ENCODE data around the gene NMNAT2.
A peak's percentile ranks its signal among the peaks of the same experiment; 100 is the strongest.
"Not testable (repeated sequence)": the region's sequence is repeated elsewhere in the genome, so short reads cannot be mapped to it uniquely, and the experiment has no call there.

The NMNAT2 gene

DNA sequence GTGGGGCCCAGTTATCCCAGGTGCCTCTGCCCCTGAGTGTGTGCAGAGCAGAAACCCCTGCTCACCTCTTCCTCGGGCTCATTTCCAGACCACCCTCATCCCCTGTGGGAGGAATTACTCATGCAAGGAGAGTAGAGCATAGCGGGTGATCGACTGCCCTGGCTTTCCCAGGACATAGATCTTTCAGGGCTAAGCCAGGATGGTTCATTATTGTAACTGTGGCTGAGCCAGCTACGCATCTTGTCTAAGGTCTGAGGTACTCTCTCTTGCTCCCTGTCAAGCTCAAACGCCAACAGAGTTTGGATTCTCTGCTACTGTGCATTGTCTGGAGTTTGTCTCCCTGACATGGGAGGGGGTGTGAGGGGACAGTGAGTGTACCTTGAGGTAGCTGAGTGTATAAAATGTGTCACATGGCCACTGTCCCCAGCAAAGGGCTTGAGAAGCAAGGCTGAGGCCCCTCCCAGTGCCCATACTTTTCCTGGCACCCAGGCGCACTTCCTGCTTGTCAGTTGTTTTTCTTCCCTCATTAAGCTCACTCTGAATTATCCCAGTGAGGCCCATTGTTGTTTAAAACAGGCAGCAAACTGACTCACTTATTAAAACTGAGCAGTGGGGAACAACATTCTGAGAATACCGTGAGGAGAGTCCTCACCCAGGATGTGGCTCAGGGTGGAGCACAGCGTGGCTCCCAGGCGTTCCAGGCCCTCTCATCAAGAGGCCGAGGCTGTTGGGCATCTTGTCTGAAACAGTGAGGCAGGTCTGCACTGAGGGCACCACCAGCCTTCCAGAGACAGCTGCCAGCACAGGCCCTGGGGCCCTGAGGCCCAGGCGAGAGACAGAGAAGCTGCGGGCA lies 139.2 kb downstream of the NMNAT2 start:
- in situ Hi-C loops (cut with HindIII; ENCODE audit: low pct_ligation_motif_present, low pct_unique_long_range_greater_than_20kb, low sequenced_read_pairs): no loop called here
- DNase-seq: no peak

DNA sequence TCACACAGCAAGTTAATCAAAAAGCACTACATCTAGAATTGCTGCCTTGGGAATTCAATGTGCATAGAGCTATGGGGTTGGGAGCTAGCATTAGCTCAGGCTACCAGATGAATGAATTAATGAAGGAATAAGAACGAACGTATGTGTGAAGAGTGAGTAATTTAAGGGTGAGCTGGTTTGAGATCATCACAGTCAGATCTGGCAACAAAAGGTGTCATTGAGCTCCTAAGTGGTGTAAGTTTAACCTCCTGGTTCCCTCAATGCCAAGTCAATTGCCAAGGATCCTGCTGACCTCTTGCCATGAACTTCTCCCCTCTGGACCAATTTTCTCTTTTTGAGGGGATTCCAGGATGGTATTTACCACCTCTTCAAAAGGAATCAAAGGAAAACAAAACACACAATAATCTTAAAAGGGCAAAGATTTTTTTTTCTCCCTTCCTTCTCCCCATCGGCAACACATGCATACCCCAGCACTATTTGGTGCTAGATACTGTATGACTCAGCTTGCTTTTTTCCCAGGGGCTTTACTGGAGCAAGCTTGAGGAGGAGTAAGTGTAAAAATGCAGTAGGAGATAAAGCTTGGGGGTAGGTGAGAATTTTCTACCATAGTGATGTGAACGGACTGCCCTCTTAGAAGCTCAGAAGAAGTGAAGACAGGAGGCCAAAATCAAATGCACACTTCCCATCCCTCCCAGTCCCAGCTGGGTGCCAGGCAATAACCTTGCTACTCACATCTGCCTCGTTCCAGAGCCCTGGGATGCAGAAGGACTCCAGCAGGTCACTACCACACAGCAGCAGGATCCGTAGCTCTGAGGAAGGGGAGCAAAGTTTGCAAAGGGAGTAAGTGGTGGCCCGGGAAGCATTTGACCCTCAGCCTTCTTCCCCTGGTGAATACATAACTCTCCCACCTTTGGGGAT lies 140.1 kb downstream of the NMNAT2 start:
- DNase-seq: no peak
- in situ Hi-C loops (cut with HindIII; ENCODE audit: low pct_ligation_motif_present, low pct_unique_long_range_greater_than_20kb, low sequenced_read_pairs): no loop called here

DNA sequence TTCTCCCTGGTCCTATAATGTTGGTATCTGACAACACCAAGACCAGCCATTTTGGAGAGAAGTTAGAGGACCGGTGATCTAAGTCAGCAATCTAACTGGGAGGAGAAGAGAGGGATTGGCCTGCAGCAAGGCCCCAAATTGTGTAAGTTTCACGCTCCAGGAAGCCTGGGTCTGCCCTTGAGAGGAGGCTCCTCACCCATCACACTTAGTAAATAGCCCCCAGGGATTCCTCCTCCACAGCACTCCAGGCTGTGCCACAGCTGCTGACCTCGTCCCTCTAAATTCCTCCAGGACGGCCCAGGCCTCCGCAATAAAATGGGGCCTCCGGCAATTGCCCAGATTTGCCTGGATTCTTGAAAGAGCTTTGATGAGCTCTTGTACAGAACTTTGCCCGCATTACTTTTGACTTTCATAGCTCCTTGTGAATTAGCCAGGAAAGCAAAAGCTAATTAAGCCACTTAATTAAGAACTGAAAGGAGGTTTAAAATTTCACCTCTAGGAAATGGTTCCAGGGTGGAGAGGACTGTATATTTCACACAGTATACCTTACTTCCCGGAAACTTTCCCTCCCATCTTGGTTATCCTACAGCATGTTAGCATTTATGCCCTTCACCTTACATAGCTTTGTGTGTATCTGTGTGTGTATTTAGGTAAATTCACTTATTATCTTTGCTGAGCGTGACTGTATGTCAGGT lies 141.6 kb downstream of the NMNAT2 start:
- in situ Hi-C loops (cut with HindIII; ENCODE audit: low pct_ligation_motif_present, low pct_unique_long_range_greater_than_20kb, low sequenced_read_pairs): no loop called here
- no peak for DNase-seq

DNA sequence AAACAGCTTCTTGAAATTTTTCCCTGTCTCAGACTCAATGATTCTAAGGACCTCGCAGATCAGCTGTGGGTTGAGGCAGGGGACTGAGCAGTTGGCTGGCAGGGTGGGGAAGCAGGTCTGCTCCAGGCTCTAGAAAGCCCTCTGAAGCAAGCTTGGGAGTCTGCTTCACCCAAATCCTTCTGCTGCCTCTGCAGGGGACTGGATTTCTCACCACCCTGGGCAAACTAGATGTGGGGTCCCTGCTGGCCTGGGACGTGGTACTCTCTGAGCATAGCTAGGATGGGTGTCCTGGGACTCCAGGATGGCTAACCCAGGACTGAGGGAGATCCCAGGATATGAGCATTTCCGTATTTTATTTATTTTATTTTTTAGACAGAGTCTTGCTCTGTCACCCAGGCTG lies 142.9 kb downstream of the NMNAT2 start:
- no peak for DNase-seq
- in situ Hi-C loops (cut with HindIII; ENCODE audit: low pct_ligation_motif_present, low pct_unique_long_range_greater_than_20kb, low sequenced_read_pairs): no loop called here

DNA sequence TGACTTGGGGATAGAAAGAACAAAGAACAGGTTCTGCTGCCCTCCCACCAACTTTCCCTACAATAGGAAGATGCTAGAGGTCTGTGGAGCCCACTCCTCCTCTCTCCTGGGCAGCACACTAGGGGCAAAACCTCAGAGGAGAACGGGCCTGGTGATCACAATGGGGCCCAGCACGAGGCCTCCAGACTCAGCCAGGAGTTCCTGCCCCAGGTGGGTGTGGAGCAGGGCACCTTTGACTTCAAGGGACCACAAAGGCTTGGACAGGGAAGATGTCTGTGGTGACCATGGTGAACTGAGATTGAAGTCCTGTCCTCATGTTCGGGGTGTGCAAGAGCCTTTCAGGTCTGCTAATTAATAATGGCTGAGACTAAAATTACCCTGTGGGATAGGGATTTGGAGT lies 143.3 kb downstream of the NMNAT2 start:
- DNase-seq: no peak
- in situ Hi-C loops (cut with HindIII; ENCODE audit: low pct_ligation_motif_present, low pct_unique_long_range_greater_than_20kb, low sequenced_read_pairs): no loop called here

DNA sequence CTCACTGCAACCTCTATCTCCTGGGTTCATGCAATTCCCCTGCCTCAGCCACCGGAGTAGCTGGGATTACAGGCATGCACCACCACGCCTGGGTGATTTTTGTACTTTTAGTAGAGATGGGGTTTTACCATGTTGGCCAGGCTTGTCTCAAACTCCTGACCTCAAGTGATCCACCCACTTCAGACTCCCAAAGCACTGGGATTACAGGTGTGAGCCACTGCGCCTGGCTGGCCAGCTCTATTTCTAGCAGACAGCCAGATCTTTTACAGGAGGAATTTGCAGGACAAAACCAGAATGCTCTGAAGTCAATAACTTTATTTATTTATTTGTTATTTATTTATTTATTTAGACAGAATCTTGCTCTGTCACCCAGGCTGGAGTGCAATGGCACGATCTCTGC lies 144.2 kb downstream of the NMNAT2 start:
- in situ Hi-C loops (cut with HindIII; ENCODE audit: low pct_ligation_motif_present, low pct_unique_long_range_greater_than_20kb, low sequenced_read_pairs): not testable (repeated sequence)

DNA sequence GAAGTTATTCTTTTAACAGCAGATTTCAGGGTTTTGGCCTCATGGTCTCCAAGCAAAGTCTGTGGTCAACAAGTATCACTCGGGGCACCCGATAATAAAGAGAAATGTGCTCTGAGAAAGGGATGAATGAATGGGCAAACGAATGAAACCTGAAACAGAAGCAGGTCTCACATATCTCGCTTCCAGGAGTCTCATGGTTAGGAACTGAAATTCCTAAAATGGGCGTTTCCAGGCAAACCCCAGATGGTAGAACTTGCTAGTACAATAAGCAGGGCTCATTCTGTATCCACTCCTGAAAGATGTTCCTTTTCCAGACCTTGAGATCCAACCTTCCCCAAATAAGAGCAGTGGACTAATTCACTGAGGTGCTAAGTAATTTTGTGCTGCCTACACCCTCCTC lies 144.9 kb downstream of the NMNAT2 start:
- in situ Hi-C loops (cut with HindIII; ENCODE audit: low pct_ligation_motif_present, low pct_unique_long_range_greater_than_20kb, low sequenced_read_pairs): no loop called here
- DNase-seq: no peak

More for the DNA sequence above, 144.2 kb downstream of the NMNAT2 start:
- not testable (repeated sequence) for DNase-seq

DNA sequence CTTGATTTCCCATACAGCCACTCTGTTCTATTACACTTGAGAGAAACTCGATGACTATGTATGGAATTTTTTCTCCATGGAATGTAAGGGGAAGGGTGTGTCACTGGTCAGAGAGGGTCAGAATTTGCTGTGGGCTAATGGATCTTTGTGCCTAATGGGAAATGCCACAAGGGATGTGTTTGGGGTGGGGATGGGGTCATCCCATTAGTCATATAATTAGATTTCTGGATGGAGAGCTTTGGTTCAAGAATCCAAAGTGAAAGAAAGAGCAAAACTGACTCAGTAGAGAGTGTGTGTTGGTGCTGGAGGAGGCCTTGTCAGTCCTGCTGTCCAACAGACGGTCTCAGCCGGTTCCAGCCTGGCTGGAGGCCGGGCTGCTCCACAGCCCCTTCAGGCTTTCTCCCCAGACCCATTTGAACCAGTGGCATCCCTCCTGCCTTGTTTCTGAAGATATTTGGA lies 145.8 kb downstream of the NMNAT2 start:
- peak; percentile 36 for DNase-seq
- in situ Hi-C loops (cut with HindIII; ENCODE audit: low pct_ligation_motif_present, low pct_unique_long_range_greater_than_20kb, low sequenced_read_pairs): no loop called here

DNA sequence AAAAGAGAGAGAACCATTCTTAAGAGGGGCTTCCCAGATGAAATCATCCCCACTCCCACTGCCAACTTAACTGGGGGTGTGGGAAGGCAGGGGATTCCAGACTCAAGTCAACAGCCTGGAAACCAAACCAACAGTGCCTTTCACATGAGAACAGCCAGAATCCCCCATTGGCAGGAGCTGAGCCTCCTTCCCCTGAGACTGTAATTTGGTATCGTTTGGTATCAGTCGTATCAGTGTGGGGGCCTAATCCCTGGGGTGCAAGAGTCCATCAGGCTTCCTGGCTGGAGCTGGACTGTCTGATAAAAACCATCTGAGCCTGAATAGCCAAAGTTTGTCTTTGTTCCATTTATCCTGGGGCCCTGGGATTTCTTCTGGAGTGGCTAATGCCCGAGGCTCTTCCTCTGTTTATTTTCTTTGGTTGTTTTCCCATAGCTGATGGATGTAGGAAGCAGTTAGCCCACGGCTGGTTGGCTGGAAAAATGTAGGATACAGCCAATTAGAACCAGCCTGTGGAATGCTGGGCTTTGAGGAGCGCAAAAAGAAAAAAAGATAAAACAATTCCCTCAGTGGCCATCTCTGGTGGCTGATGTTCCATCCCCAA lies 147.5 kb downstream of the NMNAT2 start:
- in situ Hi-C loops (cut with HindIII; ENCODE audit: low pct_ligation_motif_present, low pct_unique_long_range_greater_than_20kb, low sequenced_read_pairs): no loop called here
- no peak for DNase-seq

DNA sequence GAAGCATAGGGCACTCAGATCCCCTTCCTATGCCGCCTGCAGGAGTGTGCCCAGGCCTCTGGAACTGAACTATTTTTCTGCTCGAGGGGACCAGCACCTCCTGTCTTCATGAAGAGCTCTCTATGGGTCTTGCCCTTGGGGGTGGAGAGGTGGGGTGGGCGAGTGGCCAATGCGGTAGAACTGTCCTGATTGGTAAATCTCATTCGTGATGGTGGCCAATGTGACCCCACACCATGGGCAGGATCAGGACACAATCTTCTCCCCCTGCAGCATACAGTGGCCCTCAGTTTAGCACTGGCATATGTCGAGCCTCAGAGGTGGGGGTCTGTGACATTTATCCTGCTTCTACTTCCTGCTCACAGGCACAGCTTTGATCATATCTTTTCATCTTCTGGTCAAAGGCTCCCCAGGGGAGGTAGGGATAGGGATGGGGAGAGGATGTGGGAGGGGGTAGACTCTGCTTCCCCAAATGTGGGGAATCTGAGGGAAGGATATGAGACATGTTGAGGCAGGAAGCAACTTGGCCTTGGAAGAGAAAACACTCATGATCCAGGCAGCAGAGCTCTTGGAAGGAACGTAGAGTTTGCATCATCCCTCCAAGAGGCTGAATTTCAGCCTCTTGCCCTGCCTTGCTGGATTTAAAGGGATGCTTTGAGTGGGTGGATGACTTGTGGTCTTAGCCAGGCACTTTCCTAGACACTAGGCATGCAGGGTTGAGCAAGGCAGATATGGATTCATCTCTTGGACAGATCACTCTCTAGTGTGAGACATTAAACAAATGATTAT lies 150.3 kb downstream of the NMNAT2 start:
- in situ Hi-C loops (cut with HindIII; ENCODE audit: low pct_ligation_motif_present, low pct_unique_long_range_greater_than_20kb, low sequenced_read_pairs): no loop called here
- DNase-seq: no peak

DNA sequence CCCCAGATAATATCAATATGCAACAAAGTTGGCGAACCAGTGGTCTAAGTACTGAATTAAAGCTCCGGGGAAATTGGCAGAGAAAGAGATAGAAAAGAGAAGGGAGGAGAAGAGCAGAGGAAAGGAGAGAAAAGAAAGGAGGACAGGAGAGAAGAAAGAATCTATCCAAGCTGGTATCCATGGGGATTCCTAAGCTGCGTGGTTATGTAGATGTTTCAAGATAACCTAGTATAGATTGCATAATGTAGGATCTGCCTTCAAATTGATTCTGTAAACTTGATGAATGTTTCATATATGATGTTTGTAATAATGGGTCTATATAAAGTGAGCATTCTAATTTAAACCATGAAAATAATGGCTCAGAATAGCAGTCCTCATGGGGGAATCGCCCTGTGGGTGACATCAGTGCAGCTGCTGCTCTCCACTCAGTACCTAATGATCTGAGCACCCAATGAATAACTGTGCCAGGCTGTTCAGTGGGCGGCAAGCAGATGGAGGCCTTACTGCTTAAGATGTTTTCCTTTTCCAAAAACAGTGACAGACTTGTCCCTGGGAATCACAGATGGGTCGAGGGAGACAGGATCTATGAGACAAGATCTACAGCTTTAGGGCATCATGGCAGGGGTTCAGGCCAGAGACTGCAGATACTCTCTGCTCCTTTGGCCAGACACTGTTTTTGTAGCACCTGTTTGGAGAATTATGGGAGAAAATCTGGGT lies 154.1 kb downstream of the NMNAT2 start:
- DNase-seq: no peak
- in situ Hi-C loops (cut with HindIII; ENCODE audit: low pct_ligation_motif_present, low pct_unique_long_range_greater_than_20kb, low sequenced_read_pairs): no loop called here

DNA sequence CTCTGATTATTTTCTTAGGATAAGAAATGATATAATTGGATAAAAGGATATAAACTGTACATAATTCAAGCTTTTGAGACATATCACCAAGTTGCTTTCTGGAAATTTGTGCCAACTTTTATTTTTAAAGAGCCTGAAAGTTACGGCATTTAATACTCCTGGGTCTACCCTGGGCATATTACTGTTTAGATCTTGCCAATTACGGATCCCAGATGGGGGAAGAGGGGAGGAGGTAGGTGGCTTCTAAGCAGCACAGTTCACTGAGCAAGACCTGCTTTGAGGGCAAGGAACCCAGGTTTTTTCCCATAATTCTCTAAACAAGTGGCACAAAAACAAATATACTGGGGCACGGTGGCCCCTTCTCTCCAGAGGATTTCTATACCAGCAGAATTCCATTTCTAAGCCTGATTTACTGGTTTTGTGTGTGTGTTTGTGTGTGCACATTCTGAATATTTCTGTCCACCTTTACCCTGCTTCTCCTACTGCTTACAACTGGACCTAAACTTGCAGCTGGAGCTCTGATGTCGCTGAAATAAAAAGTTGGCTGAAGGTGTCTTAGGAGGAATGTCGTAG lies 155.5 kb downstream of the NMNAT2 start:
- in situ Hi-C loops (cut with HindIII; ENCODE audit: low pct_ligation_motif_present, low pct_unique_long_range_greater_than_20kb, low sequenced_read_pairs): no loop called here
- no peak for DNase-seq

DNA sequence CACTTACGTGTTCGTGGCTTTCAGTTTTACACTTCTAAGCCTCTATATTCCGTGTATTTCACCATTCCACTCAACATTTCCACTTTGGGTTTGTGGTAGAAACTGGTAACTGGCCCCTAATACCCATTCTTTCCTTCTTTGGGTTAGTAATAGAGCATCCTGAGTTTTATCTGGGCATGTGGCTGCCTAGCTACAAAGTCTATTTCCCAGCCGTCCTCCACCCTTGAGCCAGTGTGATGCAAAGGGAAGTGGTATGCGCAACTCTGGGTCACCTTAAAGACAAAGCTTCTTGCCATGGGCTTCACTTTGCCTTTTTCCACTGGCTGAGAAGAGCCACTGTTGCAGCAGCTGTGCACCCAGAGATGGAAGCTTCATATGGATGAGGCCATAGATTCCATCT lies 158.3 kb downstream of the NMNAT2 start:
- no peak for DNase-seq
- in situ Hi-C loops (cut with HindIII; ENCODE audit: low pct_ligation_motif_present, low pct_unique_long_range_greater_than_20kb, low sequenced_read_pairs): no loop called here

DNA sequence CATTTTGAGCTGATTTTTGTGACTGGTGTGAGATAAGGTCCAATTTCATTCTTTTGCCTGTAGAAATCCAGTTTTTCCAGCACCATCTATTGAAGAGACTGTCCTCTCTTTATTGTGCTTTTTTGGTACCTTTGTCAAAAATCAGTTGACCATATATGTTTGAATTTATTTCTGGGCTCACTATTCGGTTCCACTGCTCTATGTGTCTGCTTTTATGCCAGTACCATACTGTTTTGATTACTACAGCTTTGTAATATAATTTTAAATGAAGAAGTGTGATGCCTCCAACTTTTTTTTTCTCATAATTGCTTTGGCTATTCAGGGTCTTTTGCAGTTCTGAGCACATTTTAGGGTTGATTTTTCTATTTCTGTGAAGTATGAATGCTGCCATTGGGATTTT lies 163.1 kb downstream of the NMNAT2 start:
- in situ Hi-C loops (cut with HindIII; ENCODE audit: low pct_ligation_motif_present, low pct_unique_long_range_greater_than_20kb, low sequenced_read_pairs): no loop called here

DNA sequence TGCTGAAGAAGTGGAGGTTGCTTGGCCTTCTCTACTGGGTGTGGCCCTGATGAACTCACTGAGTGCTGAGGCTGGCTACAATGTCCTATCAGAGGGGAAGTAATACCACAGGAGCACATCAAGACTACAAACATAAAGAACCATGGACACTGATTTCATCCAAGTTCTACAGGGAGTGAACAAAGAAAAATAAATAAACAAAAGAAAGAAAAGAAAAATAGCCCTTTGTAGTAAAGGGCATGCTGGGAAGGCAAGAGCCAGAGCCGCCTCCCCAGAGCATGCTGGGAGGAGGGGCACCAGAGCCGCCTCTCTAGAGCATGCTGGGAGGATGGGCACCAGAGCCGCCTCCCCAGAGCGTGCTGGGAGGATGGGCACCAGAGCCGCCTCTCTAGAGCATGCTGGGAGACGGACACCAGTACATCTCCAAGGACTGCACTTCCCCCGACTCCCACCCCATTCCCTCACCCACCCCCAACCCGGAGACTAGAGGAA lies 166.2 kb downstream of the NMNAT2 start:
- no peak for DNase-seq
- in situ Hi-C loops (cut with HindIII; ENCODE audit: low pct_ligation_motif_present, low pct_unique_long_range_greater_than_20kb, low sequenced_read_pairs): no loop called here

More for the DNA sequence above, 163.1 kb downstream of the NMNAT2 start:
- DNase-seq: no peak

DNA sequence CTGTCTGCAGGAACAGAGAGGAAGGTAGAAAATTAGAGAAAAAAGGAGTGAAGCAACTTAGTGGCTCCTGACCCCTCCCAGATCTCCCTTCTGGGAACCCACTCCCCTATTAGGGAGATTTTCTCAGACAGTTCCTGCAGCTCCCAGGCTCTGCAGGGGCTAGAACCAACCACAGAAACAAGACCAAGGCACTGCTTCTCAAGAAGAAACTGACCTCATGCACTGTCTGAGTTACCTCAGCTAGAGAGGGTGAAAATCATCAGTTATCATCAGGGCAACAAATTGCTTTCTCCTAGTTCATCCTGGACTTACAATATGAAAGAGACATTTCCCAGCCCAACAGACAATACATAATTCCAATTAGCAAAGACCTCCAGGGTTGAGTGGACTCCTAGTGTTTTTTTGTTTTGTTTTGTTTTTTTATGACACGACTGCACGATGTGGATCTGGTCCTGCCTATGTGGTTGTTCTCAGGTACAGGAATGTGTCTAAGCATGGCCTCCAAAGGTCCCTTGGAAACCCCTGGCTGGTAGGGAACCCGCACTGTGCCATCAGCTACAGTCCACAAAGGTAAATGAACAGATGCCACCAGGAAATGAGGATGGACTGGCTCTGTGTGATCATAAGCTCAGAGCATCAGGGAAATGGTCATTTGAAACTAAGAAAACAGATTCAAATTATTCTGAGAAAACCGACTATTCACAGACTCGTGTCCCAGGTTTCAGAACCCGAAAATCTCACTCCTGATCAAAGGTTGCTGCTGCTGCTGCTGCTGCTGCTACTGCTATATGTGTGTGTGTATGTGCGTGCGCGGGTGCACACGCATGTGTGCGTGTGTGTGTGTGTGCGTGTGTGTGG lies 166.8 kb downstream of the NMNAT2 start:
- no peak for DNase-seq
- in situ Hi-C loops (cut with HindIII; ENCODE audit: low pct_ligation_motif_present, low pct_unique_long_range_greater_than_20kb, low sequenced_read_pairs): no loop called here
